ENCODE measurements around the gene TRIO.

GRCh38 chr5:14231156-14231555, 88.0 kb downstream of the TRIO start:
- no peak for TF ChIP-seq CTCF (IDR thresholded peaks at IDR 0.05)
- TF ChIP-seq POLR2AphosphoS5 (IDR thresholded peaks at IDR 0.05), result no peak
- TF ChIP-seq POLR2A (IDR thresholded peaks at IDR 0.05; ENCODE audit: low read depth), result no peak
- TF ChIP-seq EP300 (IDR thresholded peaks at IDR 0.05), result no peak
